HepG2 (cell line): ENCODE data around the gene HK2. TPM values are rescaled to one million over a fixed set of nuclear protein-coding genes. Genes with fewer than 3 reads are reported as not detected.
A peak's percentile ranks its signal among the peaks of the same experiment; 100 is the strongest.

ENCODE experiments used
- BHLHE40 ChIP-seq: IDR thresholded peaks from 2 replicates; pipeline ENCODE4 v1.6.1; 2011; ENCODE audit warnings: low read length, improper control_type of control experiment
- HNRNPL ChIP-seq: fragments of 200-400 bp; formaldehyde crosslinking; IDR thresholded peaks from 2 replicates; pipeline ENCODE4 v1.6.1; 2017; ENCODE audit warnings: mild to moderate bottlenecking, low read depth, low read length
- HNRNPLL ChIP-seq: fragments of 200-400 bp; formaldehyde crosslinking; IDR thresholded peaks from 2 replicates; pipeline ENCODE4 v1.6.1; 2017; ENCODE audit warnings: mild to moderate bottlenecking, low read depth, low read length; ENCODE audit not compliant: poor library complexity, severe bottlenecking
- KDM2A ChIP-seq: sonication (generic); formaldehyde crosslinking; IDR thresholded peaks from 2 replicates; pipeline ENCODE4 v1.4.0; 2020; ENCODE audit warnings: low read depth, missing genetic modification reagents, borderline replicate concordance
- KDM5B ChIP-seq: sonication (generic); formaldehyde crosslinking; IDR thresholded peaks from 2 replicates; pipeline ENCODE4 v1.4.0; 2020; ENCODE audit warnings: missing genetic modification reagents, mild to moderate bottlenecking, borderline replicate concordance
- POGZ ChIP-seq: sonication (generic); formaldehyde crosslinking; IDR thresholded peaks from 2 replicates; pipeline ENCODE4 v1.4.0; 2020; ENCODE audit warnings: mild to moderate bottlenecking, missing genetic modification reagents
- RBAK ChIP-seq: sonication (generic); formaldehyde crosslinking; IDR thresholded peaks from 2 replicates; pipeline ENCODE4 v1.5.1; 2020; ENCODE audit warnings: mild to moderate bottlenecking, missing genetic modification reagents
- SAP130 ChIP-seq: IDR thresholded peaks from 2 replicates; pipeline ENCODE4 v1.6.1; 2016; ENCODE audit warnings: low read depth
- SIX1 ChIP-seq: sonication (generic); formaldehyde crosslinking; IDR thresholded peaks from 2 replicates; pipeline ENCODE4 v1.4.0; 2020; ENCODE audit warnings: missing genetic modification reagents, borderline replicate concordance
- SOX6 ChIP-seq, 2 experiments: fragments of 450-650 bp in 1 of 2; sonication (generic) in 1 of 2; formaldehyde crosslinking in 1 of 2; IDR thresholded peaks; 2 replicates each; pipeline versions ENCODE4 v1.4.0 to v1.6.1; 2017 to 2020; ENCODE audit warnings: antibody characterized with exemption in 1 of 2, mild to moderate bottlenecking in 1 of 2, missing genetic modification reagents in 1 of 2
- SRF ChIP-seq: IDR thresholded peaks from 2 replicates; pipeline ENCODE4 v1.6.1; 2011; ENCODE audit warnings: mild to moderate bottlenecking, low read depth, low read length, moderate library complexity
- ZBTB1 ChIP-seq: sonication (generic); formaldehyde crosslinking; IDR thresholded peaks from 2 replicates; pipeline ENCODE4 v1.4.0; 2020; ENCODE audit warnings: missing genetic modification reagents, borderline replicate concordance
- ZBTB38 ChIP-seq: sonication (generic); formaldehyde crosslinking; IDR thresholded peaks from 2 replicates; pipeline ENCODE4 v1.5.1; 2020; ENCODE audit warnings: mild to moderate bottlenecking, missing genetic modification reagents
- ZNF274 ChIP-seq: sonication (generic); formaldehyde crosslinking; IDR thresholded peaks from 2 replicates; pipeline ENCODE4 v1.5.1; 2020; ENCODE audit warnings: mild to moderate bottlenecking, missing genetic modification reagents
- ZNF3 ChIP-seq: IDR thresholded peaks from 2 replicates; pipeline ENCODE4 v1.7.0; 2017; ENCODE audit warnings: inconsistent platforms
- ZNF7 ChIP-seq: IDR thresholded peaks from 2 replicates; pipeline ENCODE4 v1.6.1; 2016; ENCODE audit warnings: missing biosample characterization, missing genetic modification reagents
- ZZZ3 ChIP-seq: sonication (generic); formaldehyde crosslinking; IDR thresholded peaks from 2 replicates; pipeline ENCODE4 v1.4.0; 2020; ENCODE audit warnings: missing genetic modification reagents, mild to moderate bottlenecking, borderline replicate concordance
- polyA plus RNA-seq, 8 experiments: library from polyadenylated mRNA; depleted of rRNA in 3 of 8; stranded (reverse) in 7 of 8; unstranded in 1 of 8; fragments of >200 nt; fragmentation: Illumina TruSeq in 4 of 8; extraction: Trizol in 4 of 8; gene quantifications; 2 replicates each; pipeline versions ENCODE4 v1.2.1 to v1.2.3, GENCODE V29; 2011 to 2016; ENCODE audit warnings: low read depth in 4 of 8, missing spikeins in 1 of 8, mixed read lengths in 1 of 8; ENCODE audit not compliant: insufficient read depth in 1 of 8
- total RNA-seq, 5 experiments: library from RNA; depleted of rRNA; stranded (reverse); fragments of >200 nt; fragmentation: Illumina TruSeq; extraction: Trizol; gene quantifications; 2 replicates each; pipeline ENCODE4 v1.2.3, GENCODE V29; 2016; ENCODE audit warnings: low read depth in 1 of 5
- TF ChIP-seq, protein P1 (sequence below): IDR thresholded peaks from 2 replicates; pipeline ENCODE4 v1.6.1; 2016; ENCODE audit warnings: low read depth
- TF ChIP-seq, protein P2 (sequence below): sonication (generic); IDR thresholded peaks from 2 replicates; pipeline ENCODE4 v1.6.1; 2016; ENCODE audit warnings: low read depth, borderline replicate concordance
- TF ChIP-seq, protein P3 (sequence below): IDR thresholded peaks from 2 replicates; pipeline ENCODE4 v1.6.1; 2016; ENCODE audit warnings: missing genetic modification reagents, missing compliant biosample characterization
- TF ChIP-seq, protein P4 (sequence below): sonication (generic); formaldehyde crosslinking; IDR thresholded peaks from 2 replicates; pipeline ENCODE4 v1.5.0; 2020; ENCODE audit warnings: mild to moderate bottlenecking, missing genetic modification reagents

The HK2 gene
- total and polyA plus RNA-seq, 2 of the 13 experiments (the other 11 are each of a cell fraction or from before 2014, with no cell fraction given) = 13.2 to 101 TPM

DNA sequence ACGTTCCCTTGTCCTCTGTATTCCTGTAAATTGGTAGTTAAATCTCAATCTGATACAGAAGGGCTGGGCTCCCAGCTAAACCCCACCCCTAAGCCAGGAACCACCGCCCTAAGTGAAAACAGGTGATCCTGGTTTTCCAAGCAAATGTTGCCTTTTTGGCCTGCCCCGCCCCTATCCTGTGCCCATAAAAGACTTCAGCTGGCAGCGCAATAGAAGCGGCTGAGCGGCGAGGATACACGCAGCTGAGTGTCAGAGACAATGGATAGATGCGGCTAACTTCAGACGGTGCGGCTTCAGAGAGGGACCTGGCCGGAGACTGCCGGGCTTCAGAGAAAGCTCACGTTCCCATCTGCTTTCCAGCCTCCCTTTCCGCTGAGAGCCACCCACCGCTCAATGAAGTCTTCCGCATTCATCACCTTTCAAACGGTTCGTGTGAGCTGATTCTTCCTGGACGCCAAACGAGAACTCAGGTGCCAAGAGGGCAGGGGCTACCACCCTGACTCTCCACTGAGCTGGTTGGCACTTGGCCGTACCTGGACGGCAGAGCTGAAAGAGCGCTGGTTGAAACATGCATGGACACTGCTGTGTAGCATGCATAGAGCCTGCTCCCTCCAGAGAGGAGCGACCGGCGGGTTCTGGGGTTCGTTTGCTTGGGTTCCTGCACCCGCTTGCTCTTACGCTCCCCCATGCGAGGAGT, 75.0 kb downstream of the HK2 start (continued):
- TF ChIP-seq, protein P1, sequence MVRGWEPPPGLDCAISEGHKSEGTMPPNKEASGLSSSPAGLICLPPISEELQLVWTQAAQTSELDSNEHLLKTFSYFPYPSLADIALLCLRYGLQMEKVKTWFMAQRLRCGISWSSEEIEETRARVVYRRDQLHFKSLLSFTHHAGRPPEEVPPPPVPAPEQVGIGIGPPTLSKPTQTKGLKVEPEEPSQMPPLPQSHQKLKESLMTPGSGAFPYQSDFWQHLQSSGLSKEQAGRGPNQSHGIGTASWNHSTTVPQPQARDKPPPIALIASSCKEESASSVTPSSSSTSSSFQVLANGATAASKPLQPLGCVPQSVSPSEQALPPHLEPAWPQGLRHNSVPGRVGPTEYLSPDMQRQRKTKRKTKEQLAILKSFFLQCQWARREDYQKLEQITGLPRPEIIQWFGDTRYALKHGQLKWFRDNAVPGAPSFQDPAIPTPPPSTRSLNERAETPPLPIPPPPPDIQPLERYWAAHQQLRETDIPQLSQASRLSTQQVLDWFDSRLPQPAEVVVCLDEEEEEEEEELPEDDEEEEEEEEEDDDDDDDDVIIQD = no peak
- TF ChIP-seq SOX6 (IDR thresholded peaks at IDR 0.05) (no peak), SOX6 (CRISPR knock-in tag; IDR thresholded peaks at IDR 0.05) (peak; percentile 21; the same call in 1 of the 2 replicates), HNRNPL (peak; percentile 40; the same call in 1 of the 2 replicates), KDM2A (CRISPR knock-in tag) (0 out of 2 replicates have a peak, but pooled peaks have one; percentile 24), HNRNPLL (peak; percentile 30), ZNF7 (CRISPR knock-in tag) (no peak), POGZ (CRISPR knock-in tag) (peak; percentile 54; the same call in 1 of the 2 replicates), SRF (no peak), RBAK (CRISPR knock-in tag) (no peak), ZZZ3 (no peak), ZNF274 (CRISPR knock-in tag) (no peak; the same call in 1 of the 2 replicates), SAP130 (CRISPR knock-in tag) (peak; percentile 41; the same call in 1 of the 2 replicates), ZBTB38 (CRISPR knock-in tag) (peak; percentile 83), ZNF3 (no peak), BHLHE40 (no peak), SIX1 (CRISPR knock-in tag) (no peak), ZBTB1 (CRISPR knock-in tag) (no peak), KDM5B (CRISPR knock-in tag) (0 out of 2 replicates have a peak, but pooled peaks have one; percentile 15)
- TF ChIP-seq, protein P2, sequence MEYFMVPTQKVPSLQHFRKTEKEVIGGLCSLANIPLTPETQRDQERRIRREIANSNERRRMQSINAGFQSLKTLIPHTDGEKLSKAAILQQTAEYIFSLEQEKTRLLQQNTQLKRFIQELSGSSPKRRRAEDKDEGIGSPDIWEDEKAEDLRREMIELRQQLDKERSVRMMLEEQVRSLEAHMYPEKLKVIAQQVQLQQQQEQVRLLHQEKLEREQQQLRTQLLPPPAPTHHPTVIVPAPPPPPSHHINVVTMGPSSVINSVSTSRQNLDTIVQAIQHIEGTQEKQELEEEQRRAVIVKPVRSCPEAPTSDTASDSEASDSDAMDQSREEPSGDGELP = peak; percentile 70; the same call in 1 of the 2 replicates
- TF ChIP-seq, protein P3, sequence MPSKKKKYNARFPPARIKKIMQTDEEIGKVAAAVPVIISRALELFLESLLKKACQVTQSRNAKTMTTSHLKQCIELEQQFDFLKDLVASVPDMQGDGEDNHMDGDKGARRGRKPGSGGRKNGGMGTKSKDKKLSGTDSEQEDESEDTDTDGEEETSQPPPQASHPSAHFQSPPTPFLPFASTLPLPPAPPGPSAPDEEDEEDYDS (CRISPR knock-in tag) = peak; percentile 75; the same call in 1 of the 2 replicates
- TF ChIP-seq, protein P4, sequence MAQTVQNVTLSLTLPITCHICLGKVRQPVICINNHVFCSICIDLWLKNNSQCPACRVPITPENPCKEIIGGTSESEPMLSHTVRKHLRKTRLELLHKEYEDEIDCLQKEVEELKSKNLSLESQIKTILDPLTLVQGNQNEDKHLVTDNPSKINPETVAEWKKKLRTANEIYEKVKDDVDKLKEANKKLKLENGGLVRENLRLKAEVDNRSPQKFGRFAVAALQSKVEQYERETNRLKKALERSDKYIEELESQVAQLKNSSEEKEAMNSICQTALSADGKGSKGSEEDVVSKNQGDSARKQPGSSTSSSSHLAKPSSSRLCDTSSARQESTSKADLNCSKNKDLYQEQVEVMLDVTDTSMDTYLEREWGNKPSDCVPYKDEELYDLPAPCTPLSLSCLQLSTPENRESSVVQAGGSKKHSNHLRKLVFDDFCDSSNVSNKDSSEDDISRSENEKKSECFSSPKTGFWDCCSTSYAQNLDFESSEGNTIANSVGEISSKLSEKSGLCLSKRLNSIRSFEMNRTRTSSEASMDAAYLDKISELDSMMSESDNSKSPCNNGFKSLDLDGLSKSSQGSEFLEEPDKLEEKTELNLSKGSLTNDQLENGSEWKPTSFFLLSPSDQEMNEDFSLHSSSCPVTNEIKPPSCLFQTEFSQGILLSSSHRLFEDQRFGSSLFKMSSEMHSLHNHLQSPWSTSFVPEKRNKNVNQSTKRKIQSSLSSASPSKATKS (CRISPR knock-in tag) = no peak
